Type B pancreatic cell (in vitro differentiated cells): Measurements from ENCODE around the gene PDE5A. TPM values are rescaled to one million over a fixed set of nuclear protein-coding genes. Genes with fewer than 3 reads are reported as not detected.

Experiments
- DNase-seq: peaks from one replicate; pipeline ENCODE4 v3.0.0; 2021; ENCODE audit warnings: mixed read lengths; ENCODE audit not compliant: unreplicated experiment; ENCODE audit errors: extremely low spot score
- H3K27ac Mint-ChIP-seq: 2 replicates; pipeline ENCODE4 v1.8.0; 2021; ENCODE audit warnings: mild to moderate bottlenecking, mixed read lengths
- H3K27me3 Mint-ChIP-seq: 2 replicates; pipeline ENCODE4 v1.8.0; 2021; ENCODE audit warnings: mixed read lengths
- H3K36me3 Mint-ChIP-seq: 2 replicates; pipeline ENCODE4 v1.8.0; 2021; ENCODE audit warnings: mixed read lengths
- H3K4me1 Mint-ChIP-seq: one replicate; pipeline ENCODE4 v1.8.0; 2021; ENCODE audit warnings: mixed read lengths; ENCODE audit not compliant: unreplicated experiment
- H3K4me3 Mint-ChIP-seq: 2 replicates; pipeline ENCODE4 v1.8.0; 2021; ENCODE audit warnings: mild to moderate bottlenecking, mixed read lengths
- H3K9me3 Mint-ChIP-seq: 2 replicates; pipeline ENCODE4 v1.8.0; 2021; ENCODE audit warnings: mixed read lengths
- CTCF ChIP-seq: fragments of 200-600 bp; sonication (generic); conservative IDR thresholded peaks from 2 replicates; pipeline ENCODE4 v1.5.0; 2021; ENCODE audit warnings: antibody characterized with exemption, mild to moderate bottlenecking
- total RNA-seq: library from RNA; stranded (reverse); gene quantifications from 2 replicates; pipeline ENCODE4 v1.2.1, GENCODE V29; 2021; ENCODE audit warnings: low replicate concordance

The PDE5A gene
- total RNA-seq, 1 donor from 2014 or later, result 77.4 TPM

GRCh38 chr4:119655111-119655837 lies 26.7 kb upstream of the PDE5A start:
- no peak for TF ChIP-seq CTCF
- Mint-ChIP-seq H3K4me1 (peaks cover 4% of the 10 kb centered on the region), H3K36me3 (no peaks in the 10 kb centered on the region), H3K27ac (no peak overlapping the region), H3K27me3 (no peaks in the 10 kb centered on the region), H3K9me3 (no peaks in the 10 kb centered on the region), H3K4me3 (no peak overlapping the region)
- no peak for DNase-seq

GRCh38 chr4:119653990-119654389 lies 25.4 kb upstream of the PDE5A start:
- no peaks in the 10 kb centered on the region for H3K36me3 Mint-ChIP-seq
- DNase-seq, result no peak
- TF ChIP-seq CTCF, result no peak
- H3K9me3 Mint-ChIP-seq, result no peaks in the 10 kb centered on the region
- no peak overlapping the region for H3K27ac Mint-ChIP-seq
- no peak overlapping the region for H3K4me3 Mint-ChIP-seq
- H3K27me3 Mint-ChIP-seq, result no peaks in the 10 kb centered on the region
- no peaks in the 10 kb centered on the region for H3K4me1 Mint-ChIP-seq

- Mint-ChIP-seq H3K4me1 (no peaks in the 10 kb centered on the region), H3K27me3 (no peaks in the 10 kb centered on the region), H3K36me3 (no peaks in the 10 kb centered on the region), H3K27ac (no peak overlapping the region), H3K9me3 (no peaks in the 10 kb centered on the region), H3K4me3 (no peak overlapping the region)
- DNase-seq, result no peak
- no peak for TF ChIP-seq CTCF
These were observed 24.4 kb upstream of the PDE5A start for GRCh38 chr4:119652998-119653397.

GRCh38 chr4:119648398-119648797 lies 19.8 kb upstream of the PDE5A start:
- no peak overlapping the region for H3K27ac Mint-ChIP-seq
- peaks cover 7% of the 10 kb centered on the region for H3K27me3 Mint-ChIP-seq

GRCh38 chr4:119647558-119647957 lies 19.0 kb upstream of the PDE5A start:
- DNase-seq, result no peak
- H3K4me1 Mint-ChIP-seq, result no peaks in the 10 kb centered on the region
- no peak for TF ChIP-seq CTCF
- no peaks in the 10 kb centered on the region for H3K36me3 Mint-ChIP-seq
- no peaks in the 10 kb centered on the region for H3K9me3 Mint-ChIP-seq
- peaks cover 7% of the 10 kb centered on the region for H3K27me3 Mint-ChIP-seq
- H3K4me3 Mint-ChIP-seq, result no peak overlapping the region
- no peak overlapping the region for H3K27ac Mint-ChIP-seq

More at GRCh38 chr4:119648398-119648797, 19.8 kb upstream of the PDE5A start:
- no peaks in the 10 kb centered on the region for H3K36me3 Mint-ChIP-seq
- H3K9me3 Mint-ChIP-seq, result no peaks in the 10 kb centered on the region
- no peaks in the 10 kb centered on the region for H3K4me1 Mint-ChIP-seq
- DNase-seq, result no peak
- no peak for TF ChIP-seq CTCF
- no peak overlapping the region for H3K4me3 Mint-ChIP-seq
